Measurements from ENCODE around the gene KY. TPM values are rescaled to one million over a fixed set of nuclear protein-coding genes. Genes with fewer than 3 reads are reported as not detected.

KY gene
- total RNA-seq, 1 donor from 2014 or later = not detected

Other genes with a start within 250 kb of the KY start
- 40.7 and 48.2 TPM in 2 replicates for gene ANAPC13, start 165.0 kb downstream of the KY start, total RNA-seq
- 9.2 and 12.2 TPM in 2 replicates for gene CEP63, start 165.0 kb downstream of the KY start, total RNA-seq
- 1.4 and 3.8 TPM in 2 replicates for gene EPHB1, start 144.2 kb upstream of the KY start, total RNA-seq